DMS 273 (cell line): ENCODE results near the gene NRG2.

Experiments
- DNase-seq: peaks from one replicate; lab custom pipeline; 2025; ENCODE audit not compliant: unreplicated experiment; lab: John Stamatoyannopoulos, UW

Gene NRG2

DNA sequence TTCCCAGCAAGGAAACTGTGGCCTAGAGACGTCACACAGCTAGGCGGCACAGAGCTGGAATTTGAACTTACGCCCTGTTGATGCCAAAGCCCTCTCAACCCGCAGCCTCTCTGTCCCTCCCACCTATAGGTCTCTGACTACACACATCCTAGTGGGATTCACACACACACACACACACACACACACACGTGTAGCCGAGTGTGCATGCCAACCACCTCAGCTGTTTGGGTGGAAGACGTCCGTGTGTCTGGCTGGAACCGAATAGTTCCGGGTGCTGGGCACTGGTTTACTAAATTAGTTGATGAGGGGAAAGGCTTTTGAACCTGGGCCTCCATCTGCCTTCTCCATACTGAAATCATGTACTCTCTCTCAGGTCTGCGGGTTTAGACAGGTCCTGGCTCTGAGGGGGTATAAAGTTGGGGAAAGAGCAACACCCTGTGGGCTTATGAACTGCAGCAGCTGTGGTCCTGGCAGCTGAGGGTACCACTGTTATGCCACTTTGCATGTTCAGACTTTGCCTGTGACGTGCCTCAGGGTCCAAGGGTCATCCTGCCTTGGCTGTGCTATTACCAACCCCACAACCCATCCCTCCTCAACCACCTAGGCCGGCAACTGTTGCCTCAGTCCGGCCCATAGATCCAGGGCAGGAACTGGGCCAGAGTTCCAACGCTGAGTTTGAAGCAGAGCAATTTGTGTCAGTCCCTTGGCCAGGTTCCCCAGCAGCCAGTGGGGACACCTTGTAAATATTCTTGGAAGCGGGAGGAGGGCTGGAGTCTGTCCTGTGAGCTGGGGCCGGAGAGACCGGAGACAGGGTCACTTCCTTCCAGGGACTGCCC, 197.0 kb downstream of the NRG2 start:
- peak; percentile 70 for DNase-seq

GRCh38 chr5:139844472-139845145, 198.5 kb downstream of the NRG2 start:
- peak; percentile 92 for DNase-seq

- DNase-seq = no peak
Observed at GRCh38 chr5:139843991-139844390, 199.1 kb downstream of the NRG2 start.

DNA sequence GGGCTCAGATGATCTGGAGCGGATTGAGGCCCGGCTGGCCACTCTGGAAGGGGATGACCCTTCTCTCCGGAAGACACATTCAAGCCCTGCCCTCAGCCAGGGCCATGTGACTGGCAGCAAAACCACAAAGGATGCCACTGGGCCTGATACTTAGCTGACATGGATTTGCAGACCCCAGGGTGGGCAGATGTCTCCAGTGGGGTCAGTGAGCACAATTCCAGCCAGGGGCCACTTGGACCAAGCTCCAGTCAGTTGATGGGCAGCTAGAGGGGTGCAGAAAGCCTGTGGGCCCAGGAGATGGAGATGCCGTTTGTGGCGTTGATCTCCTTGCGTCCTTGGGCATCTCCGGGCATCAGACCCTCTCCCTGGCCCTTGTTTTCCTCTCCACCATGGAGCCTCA, 200.8 kb downstream of the NRG2 start:
- no peak for DNase-seq

DNA sequence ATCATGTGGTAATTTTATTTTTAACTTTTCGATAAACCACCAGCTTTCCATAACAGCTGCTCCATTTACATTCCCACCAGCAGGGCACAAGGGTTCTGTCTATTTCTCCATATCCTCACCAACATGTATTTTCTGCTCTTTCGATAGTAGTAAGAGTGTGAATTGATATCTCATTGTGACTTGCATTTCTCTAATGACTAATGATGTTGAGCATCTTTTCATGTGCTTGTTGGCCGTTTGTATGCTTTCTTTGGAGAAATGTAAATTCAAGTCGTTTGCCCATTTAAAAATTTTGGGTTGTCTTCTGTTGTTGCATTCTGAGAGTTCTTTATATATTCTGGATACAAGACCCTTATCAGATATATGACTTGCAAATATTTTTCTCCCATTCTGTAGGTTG, 201.6 kb downstream of the NRG2 start:
- no peak for DNase-seq

DNA sequence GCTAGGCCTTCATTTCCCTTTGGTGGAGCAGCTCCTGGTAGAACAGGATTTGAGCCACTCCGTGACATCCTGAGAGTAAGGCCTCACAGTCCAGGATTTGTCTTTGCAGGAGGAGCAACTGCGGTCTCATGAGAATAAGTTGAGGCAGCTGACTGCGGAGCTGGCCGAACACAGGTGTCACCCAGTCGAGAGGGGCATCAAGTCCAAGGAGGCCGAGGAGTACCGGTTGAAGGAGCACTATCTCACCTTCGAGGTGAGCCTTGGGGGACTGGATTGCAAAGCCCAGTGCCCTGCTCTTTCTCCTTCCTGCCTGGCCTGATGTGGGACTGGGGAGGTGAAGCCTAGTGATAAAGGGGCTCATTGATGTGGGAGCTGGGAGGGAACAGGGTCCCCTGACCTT, 203.2 kb downstream of the NRG2 start:
- DNase-seq = no peak

GRCh38 chr5:139839232-139839815, 203.8 kb downstream of the NRG2 start:
- DNase-seq = no peak

GRCh38 chr5:139838381-139839197, 204.5 kb downstream of the NRG2 start:
- DNase-seq = no peak

GRCh38 chr5:139837711-139838380, 205.3 kb downstream of the NRG2 start:
- DNase-seq = no peak

GRCh38 chr5:139836469-139837208, 206.5 kb downstream of the NRG2 start:
- no peak for DNase-seq

GRCh38 chr5:139835656-139836055, 207.4 kb downstream of the NRG2 start:
- no peak for DNase-seq

- no peak for DNase-seq
Observed at GRCh38 chr5:139833525-139833924, 209.6 kb downstream of the NRG2 start.

- no peak for DNase-seq
Observed at GRCh38 chr5:139831624-139832023, 211.5 kb downstream of the NRG2 start.

GRCh38 chr5:139829471-139829870, 213.6 kb downstream of the NRG2 start:
- no peak for DNase-seq

- no peak for DNase-seq
Observed at GRCh38 chr5:139828207-139828895, 214.7 kb downstream of the NRG2 start.

- no peak for DNase-seq
Observed at GRCh38 chr5:139825690-139826089, 217.4 kb downstream of the NRG2 start.

DNA sequence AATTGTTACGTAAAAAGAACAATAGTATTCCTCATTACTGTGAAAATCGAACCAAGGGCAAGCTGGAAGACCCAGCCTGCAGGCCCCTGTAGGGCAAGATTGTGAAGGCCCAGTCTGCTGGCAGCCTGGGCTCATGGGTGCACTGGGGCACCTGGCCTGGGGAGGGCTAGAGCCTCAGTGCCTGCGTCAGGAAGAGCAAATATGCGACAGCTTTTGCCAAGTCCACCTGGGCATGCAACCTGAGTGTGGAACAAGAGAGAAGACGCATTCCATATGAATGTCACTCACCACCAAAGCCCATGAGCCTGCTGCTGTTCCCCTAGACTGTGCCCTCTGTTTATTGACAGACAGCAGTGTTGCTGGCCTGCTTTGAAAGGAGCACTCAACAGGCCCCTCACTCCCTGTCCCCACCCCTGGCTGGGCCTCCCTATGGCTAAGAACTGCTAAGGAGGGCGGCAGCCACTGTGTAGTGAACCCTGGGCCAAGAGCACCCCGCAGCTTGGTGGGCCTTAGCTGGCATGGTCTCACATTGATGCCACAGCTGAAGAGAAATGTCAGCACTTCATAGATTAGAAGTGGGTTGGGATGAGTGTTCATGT, 219.2 kb downstream of the NRG2 start:
- no peak for DNase-seq

DNA sequence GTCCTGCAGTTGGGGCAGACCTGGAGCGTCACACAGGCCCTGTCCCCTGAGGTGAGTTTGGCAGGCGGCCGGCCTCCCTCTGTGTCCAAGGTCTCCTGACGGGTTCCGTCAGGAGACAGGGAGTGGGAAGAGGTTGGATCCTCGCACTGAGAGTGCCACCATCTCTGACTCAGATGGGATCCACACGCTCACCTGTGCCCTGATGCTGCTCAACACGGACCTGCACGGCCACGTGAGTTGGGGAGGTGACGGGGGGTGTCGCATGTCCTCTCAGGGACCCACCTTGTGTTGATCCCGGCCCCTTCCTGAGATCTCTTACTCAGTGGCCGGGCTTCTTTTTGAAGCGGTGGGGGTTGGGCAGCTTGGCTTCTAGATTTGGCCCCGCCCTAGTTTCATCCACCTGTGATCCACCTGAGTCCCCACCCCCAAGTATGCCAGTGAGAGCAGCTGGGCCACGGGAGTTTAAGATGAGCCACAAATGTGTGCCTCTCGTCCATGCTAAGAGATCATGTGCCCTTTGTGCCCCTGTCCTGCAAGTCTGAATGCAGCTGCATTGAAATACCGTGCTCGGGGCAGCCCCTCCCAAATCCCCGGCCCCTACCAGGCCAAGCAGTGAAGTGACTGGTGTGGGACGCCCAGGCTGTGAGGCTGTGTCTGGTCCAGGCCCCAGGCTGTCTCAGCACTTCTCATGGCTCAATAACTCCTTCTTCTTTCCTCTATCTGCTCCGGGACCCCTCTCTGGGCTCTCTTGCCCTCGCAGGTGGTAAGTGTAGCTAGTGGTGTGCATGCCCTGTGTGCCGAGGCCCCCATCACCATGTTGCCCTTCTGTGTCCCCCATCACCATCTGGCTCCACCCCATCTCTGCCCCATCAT, 220.3 kb downstream of the NRG2 start:
- no peak for DNase-seq
